Sciatic nerve (tissue), 2 donors: ENCODE measurements around the gene DDX31. TPM values are rescaled to one million over a fixed set of nuclear protein-coding genes. Genes with fewer than 3 reads are reported as not detected.

ENCODE experiments used
- ATAC-seq: fragments of 200-7000 bp; cut with Tn5 transposase; one replicate; pipeline ENCODE4 v1.9.1; 2020; ENCODE audit warnings: mild to moderate bottlenecking, moderate library complexity
- DNase-seq: peaks from one replicate; pipeline ENCODE4 v3.0.0-alpha.2; 2020; ENCODE audit warnings: low spot score
- intact Hi-C: fragments of 100-400 bp; cut with DNase I; formaldehyde crosslinking; loops from one replicate; pipeline ENCODE4 v1.14.2; 2022
- total RNA-seq: library from RNA; stranded (reverse); fragmentation: NEBNext Ultra II Directional; extraction: Animal tissue kit (Norgen Biotek cat#: 25700); gene quantifications from one replicate; pipeline ENCODE4 v1.2.1, GENCODE V29; 2021
- donor health status: DM: no; HTN: no; CAD: no.
- donor health status: DM: no; HTN: no; CAD: no.

Gene DDX31
- total RNA-seq, 1 donor from 2014 or later, result 15.1 TPM

DNA sequence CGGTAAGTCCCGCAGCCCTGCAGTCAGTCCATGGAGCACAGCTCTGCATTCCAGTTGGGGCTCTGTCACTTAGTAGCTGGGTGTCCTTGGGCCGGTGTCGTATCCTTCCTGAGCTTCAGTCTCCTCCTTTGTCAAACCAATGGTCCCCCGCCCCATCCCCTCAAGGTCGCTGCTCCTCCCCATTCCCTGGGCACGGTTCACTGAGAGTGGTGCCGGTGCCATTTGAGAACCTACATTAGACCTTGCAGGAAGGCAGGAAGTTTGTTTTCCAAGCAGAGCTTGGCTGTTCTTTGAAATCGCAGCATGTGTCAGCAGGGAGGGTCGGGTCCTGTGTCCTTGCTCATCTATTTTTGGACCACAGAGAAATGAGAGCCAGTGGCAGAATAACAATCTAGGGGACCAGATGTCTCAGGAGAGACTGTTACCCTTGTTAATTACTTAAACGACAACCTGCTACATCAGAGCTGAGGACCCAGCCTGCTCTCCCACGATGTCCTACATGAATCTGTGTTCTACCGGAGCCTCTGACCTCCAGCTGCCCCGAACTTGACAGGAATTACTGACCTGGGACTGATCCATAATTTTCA lies 109.1 kb downstream of the DDX31 start:
- intact Hi-C loops, result no loop called here
- no peak for ATAC-seq
- DNase-seq, result no peak

DNA sequence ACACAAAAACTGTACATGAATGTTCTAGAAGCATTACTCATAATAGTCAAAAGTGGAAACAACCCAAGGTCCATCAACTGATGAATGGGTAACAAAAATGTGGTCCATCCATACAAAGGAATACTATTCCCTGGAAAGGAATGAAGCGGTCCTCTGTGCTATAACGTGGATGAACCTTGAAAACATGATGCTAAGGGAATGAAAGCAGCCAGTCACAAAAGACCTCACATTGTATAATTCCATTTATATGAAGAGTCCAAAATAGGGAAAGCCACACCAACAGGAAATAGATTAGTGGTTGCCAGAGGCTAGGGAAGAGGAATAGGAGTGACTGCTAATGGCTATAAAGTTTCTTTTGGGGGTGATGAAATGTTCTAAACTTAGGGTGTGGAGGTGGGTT lies 110.1 kb downstream of the DDX31 start:
- DNase-seq (no peak), ATAC-seq (no peak)
- intact Hi-C loops, result no loop called here

DNA sequence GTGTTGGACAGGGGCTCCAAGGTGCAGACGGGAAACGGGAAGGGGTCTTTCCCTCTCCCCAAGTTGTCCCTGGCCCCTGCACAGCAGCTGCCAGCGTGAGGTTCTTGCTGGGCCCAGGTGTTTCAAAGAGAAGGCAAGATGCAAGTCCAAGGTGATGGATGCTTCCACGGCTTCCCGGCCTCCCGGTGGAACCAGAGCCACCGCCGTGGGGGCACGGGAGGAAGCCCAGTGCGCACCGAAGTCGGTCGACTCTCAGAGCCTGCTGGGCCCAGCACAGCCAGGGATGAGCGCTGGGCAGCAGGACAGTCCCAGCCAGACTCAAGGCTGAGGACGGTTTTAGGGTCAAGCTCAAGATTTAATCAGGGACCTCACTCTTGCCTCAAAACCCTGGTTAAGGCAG lies 112.6 kb downstream of the DDX31 start:
- no peak for ATAC-seq
- no peak for DNase-seq
- intact Hi-C loops, result no loop called here

DNA sequence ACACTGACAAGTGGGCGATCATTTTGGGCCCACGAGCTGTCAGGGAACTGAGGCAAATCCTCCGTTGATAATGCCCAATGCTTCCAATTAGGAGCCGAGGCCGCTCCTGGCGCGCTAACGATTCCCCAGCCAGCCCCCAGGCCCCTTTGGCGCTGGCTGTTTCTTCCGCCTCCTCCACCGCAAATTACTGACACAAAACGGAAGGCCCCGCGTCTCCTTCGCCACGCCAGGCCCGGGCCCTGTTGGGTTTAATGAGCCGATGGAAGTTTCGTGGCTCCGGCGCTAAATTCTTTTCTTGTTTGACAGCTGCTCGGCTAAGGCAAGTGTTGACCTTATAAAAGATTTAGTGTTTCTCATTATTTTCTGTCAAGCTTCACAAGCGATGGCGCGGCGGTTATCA lies 113.1 kb downstream of the DDX31 start:
- intact Hi-C loops, result no loop called here
- ATAC-seq, result no peak
- DNase-seq, result no peak

DNA sequence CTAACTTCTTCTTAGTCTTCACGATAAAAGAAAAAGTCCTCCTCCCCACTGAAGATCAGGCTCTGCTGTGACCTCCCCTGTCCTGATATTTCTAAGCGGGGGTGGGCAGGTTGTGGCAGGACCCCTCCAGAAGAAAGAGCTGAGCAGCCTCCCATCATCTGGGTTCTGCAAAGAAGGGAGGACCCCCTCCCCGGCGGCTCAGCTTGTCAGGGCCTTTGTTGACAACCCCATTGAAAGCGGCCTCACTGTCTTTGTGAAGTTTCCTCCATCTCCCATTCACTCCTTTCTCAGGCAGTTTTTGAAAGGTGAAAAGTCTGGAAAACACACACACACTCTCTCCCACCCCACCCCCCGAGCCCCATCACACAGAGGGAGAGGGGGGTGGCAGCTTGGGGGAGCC lies 113.5 kb downstream of the DDX31 start:
- ATAC-seq, result no peak
- intact Hi-C loops, result no loop called here
- DNase-seq, result no peak

DNA sequence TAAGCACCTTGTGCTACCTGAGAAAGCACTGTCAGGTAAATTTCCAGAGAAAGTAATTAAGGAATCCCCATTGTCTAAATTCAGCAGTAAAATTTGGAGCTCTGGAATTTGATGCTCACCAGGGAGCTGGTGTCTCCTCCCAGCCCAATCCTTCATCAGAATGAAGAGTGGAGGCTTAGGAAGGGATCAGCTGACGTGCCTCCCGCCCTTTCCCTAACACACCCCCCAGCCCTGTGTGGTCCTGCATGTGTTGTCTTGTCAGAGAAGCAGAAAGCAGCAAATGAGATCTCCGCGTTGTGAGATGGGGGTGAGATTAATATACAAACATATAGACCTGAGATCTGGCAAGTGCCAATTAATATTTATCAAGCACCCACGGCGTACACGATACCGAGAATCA lies 114.3 kb downstream of the DDX31 start:
- intact Hi-C loops, result no loop called here
- DNase-seq (no peak), ATAC-seq (no peak)

DNA sequence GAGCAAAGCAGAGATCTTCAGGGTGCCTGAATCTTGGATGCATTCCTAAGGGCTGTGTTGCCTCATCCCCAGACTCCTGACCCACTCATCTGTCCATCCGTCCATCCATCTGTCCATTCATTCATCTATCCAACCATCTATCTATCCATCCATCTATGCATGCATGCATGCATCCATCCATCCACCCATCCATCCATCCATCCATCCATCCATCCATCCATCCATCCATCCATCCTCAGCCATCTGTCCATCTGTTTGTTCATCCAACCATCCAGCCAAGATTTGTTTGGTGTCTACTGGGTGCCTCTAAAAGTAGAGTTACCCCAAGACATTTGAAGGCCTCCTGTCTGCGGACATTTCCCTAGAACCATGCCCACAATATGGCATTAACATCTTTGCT lies 115.0 kb downstream of the DDX31 start:
- DNase-seq (no peak), ATAC-seq (no peak)
- intact Hi-C loops, result no loop called here

DNA sequence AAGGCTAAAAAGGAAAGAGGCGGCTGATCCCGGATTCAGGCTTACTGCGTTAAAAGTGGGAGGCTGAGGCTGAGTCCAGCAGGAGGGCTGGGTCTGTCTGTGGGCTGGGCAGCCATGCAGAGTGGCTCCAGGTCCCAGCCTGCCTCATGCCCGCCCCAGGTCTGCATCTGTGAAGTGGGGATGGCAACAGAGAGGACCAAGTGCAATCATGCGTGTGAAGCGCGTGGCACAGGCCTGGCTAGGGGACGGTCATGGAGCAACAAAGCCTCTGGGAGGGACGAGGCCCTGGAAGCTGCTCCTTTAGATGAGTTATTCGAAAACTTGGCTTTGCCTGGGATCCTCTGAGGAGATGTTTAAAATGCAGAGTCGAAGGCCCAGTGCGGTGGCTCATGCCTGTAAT lies 117.7 kb downstream of the DDX31 start:
- intact Hi-C loops, result no loop called here
- no peak for ATAC-seq

DNA sequence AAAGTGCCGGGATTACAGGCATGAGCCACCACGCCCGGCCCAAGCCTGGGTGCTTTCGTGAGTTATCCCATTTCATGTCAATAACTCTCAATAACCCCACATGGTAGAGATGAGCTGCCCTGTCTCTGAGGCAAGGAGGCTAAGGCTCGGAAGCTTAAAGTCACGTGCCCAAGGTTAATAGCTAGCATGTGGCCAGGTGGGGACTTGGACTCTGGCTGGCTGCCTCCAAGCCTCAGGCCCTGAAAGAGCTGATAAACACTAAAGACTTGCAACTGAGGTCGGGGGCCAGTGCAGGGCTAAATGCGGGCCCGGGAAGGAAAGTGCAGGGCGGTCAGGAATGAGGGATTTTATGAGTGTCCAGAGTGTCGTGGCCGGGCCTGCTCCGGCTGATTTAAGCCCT lies 118.2 kb downstream of the DDX31 start:
- DNase-seq (no peak), ATAC-seq (no peak)
- intact Hi-C loops, result no loop called here

More for the DNA sequence above, 117.7 kb downstream of the DDX31 start:
- no peak for DNase-seq

DNA sequence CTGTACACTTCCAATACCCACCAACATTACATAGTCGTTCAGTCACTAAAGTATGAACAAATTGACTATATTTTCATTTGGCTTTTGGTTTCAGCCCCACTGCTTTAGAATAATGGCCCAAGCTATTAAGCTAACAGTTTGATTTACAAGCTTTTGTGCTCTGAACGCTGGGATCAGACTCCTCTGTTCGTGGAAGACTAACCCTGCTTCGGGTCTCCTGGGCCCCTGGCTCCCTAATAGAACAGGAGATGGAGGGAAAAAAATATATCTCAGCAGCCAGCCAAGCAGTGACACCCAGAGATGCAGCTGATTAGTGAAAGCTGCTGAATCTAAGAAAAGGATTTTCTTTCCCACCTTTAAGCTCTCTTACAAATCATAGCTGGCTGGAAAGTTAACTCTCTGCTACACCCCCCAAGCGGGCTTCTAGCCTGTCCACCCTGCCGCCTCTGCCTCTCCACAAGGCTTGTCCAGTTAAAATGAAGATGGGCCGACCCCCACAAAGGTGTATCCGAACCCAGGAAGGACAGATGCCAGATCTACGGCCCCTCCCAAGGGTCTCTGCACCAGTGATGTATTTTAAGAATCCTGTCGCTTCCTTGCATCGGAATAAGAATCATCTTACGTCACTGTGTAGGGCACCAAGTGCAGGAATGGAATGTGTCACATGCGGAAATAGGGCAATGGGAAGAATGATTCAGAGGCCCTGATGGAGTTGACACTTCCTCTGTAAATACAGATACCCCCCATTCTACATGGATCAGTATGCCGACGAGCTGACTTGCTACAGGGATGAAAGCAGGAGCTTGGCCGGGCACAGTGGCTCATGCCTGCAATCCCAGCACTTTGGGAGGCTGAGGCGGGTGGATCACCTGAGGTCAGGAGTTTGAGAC lies 120.8 kb downstream of the DDX31 start:
- no peak for DNase-seq
- no peak for ATAC-seq
- intact Hi-C loops, result no loop called here

DNA sequence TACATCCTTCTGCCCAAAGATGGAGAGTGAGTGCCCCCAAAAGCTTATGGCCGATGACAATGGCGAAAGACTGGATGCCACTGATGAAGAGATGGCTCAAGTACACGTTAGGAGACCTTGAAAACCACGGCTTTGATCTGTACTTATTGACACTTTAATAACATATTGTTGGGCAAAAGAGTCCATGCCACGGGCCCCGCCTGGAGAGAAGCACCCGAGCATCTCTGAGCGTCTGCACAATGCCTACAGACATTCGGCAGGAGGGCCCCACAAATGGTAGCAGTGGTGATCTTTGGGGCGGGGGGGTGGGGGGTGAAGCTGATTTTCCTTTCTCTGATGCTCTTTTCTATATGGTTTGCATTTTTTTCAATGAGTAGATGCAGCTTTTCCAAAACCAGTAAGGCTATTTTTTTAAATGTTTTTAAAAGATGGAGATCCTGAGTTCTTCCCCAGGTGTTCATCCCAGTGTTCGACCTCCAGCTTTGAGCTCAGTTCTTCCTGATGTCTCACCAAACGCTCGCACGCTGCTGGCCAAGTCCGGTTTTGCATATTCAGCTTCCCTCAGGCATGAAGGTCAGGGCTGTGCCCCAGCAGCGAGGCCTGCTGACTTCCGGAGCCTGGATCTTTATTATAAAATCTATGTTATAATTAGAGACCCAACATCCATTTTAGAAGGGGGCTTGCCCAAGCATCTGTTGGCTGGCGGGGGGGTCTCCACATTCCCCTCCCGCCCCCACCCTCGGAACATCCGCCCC lies 121.6 kb downstream of the DDX31 start:
- DNase-seq, result no peak
- intact Hi-C loops, result no loop called here
- ATAC-seq, result no peak

DNA sequence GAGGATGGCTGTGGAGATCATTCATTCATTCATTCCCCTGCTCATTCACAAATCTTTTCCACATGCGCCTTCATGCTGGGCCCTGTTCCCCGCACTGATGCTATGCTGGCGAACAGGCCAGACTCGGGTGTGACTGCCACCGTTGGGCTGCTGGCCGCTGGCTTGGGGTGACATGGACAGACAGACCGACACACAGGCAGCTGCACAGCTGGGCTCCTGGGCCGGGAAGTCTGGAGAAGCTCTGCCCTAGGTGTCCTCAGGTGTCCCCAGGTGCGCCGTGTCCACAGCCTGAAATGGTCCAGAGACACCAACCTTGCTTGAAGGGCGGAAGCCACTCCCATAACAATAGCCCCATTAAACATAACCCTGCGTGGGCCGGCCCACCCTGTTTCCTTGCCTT lies 122.3 kb downstream of the DDX31 start:
- intact Hi-C loops, result no loop called here

DNA sequence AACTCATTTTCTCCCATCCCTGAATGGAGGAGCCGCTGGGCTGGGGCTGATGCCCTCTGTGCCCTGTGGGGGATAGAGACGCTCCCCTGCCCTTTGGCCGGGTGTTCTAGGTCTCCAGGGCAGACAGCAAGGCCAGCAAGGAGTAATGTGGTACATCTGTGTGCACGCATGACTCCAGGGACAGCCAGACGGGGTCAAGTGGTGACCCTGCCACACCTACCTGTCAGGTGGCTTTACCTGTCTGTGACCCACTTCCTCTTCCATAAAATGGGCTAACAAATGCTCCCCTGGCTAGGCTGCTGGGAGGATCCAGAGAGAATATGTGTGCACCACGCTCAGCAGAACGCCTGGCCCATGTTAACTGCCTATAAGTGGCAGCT lies 122.7 kb downstream of the DDX31 start:
- intact Hi-C loops, result no loop called here
- DNase-seq, result no peak
- ATAC-seq, result no peak

More for the DNA sequence above, 122.3 kb downstream of the DDX31 start:
- ATAC-seq (no peak), DNase-seq (no peak)

DNA sequence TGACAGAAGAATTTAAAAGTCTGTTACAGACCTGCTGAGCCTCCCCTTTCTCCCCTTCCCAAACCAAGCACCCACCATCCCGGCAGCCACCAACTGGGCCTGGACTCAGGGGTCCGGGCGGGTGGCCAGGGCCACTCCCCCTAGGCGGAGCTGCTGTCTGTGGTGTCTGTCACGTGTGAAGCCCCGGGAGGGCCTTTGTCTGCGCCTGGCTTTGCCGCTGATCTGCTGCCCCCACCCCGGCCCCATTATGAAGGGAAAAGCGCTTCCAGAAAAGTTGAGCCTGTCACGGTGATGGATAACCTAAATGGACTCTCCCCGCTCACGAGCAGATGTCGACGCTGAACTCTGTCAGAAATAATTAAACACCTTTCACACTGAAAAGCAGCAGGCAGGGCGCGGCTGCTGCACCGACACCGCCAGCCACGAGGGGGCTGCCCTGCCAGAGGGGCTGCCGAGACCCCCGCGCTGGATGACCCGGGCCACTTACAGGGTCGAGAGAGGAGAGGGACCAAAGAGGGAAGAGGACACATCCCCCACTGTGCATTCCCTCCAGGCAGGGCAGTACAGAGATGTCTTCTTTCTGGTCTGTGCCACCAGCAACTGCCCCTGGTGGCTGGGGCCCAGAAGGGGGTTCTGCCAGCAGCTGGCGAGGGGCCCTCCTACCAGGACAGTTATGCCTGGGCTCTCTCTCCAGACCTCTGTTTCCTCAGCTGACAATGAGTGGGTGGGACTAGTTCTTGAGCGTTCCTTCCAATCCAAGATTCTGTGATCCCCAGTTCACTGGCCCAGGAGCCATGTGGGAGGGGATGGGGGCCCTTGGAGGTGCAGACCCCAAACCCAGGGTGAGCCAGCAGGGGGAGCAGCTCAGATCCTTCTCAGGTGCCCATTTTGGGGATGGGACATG lies 123.4 kb downstream of the DDX31 start:
- ATAC-seq (no peak), DNase-seq (no peak)
- intact Hi-C loops, result no loop called here

DNA sequence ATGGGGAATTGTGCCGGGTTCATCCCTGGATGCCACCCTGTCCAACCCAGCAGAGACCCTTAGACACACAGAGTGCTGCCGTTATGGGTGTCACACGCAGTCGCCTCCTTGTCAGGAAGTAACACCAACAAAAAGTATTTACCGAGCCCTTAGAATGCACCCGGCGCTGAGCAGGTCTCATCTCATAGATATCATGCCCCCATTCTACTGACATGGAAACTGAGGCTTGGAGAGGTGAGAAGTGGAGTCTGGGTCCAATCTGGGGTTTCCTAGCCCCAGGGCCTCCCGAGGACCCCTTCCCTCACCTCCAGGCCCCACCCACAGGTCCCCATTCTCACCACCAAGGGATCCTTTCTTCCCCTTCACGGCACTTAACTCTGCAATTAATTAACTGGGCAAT lies 124.2 kb downstream of the DDX31 start:
- intact Hi-C loops, result no loop called here
- ATAC-seq (no peak), DNase-seq (no peak)

DNA sequence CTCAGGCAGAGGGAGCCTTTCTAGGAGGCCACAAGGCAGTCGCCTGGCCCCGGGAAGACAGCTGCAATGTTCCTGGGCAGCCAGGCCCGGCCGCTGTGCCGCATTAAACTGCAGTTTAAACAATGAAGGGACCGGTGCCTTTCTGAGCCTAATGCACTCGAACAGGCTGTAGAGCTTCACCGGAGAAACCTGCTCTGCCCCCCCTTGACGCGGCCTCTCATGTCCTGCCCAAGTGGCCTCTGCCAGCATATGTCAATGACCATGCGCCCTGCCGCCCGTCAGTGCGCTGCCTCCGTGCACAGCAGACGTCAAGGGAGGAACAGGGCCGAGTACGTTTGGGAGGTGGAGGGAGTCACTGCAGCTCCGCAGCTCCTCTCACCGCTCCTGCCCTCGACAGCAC lies 125.8 kb downstream of the DDX31 start:
- intact Hi-C loops, result no loop called here
- DNase-seq, result no peak
- no peak for ATAC-seq

DNA sequence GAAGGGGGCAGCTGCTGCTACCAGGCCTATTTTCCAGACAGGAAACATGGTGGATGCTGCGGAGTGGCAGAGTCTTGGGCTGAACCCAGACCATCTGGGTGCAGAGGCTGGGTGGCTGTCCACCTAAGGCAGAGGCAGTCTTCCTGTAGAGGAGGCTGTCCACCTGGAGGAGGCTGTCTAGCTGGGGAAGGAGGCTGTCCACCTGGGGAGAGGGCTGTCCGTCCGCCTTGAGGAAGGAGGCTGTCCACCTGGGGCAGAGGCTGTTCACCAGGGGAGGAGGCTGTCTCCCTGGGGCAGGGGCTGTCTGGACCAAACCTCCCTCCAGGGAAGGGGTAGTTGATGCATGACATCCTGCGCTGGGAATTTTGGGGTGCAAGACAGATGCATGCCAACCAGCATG lies 126.5 kb downstream of the DDX31 start:
- ATAC-seq (no peak), DNase-seq (no peak)
- intact Hi-C loops, result no loop called here
